Measurements from ENCODE around the gene NDUFV3.
A peak's percentile ranks its signal among the peaks of the same experiment; 100 is the strongest.
"Not testable (repeated sequence)": the region's sequence is repeated elsewhere in the genome, so short reads cannot be mapped to it uniquely, and the experiment has no call there.

NDUFV3 gene

GRCh38 chr21:42936360-42936759 lies 43.3 kb downstream of the NDUFV3 start:
- ATAC-seq (replicated peaks; ENCODE audit: extremely low read depth, poor library complexity, severe bottlenecking); H3K36me3 Mint-ChIP-seq (ENCODE audit: insufficient read depth); H3K9me3 Mint-ChIP-seq; H3K4me3 Mint-ChIP-seq; DNase-seq (ENCODE audit: low spot score in 2 of 2); H3K4me1 Mint-ChIP-seq; H3K27me3 Mint-ChIP-seq; H3K27ac Mint-ChIP-seq (ENCODE audit: low read depth): not testable (repeated sequence)

GRCh38 chr21:42937034-42937940 lies 44.2 kb downstream of the NDUFV3 start:
- DNase-seq (ENCODE audit: low spot score in 2 of 2); H3K4me1 Mint-ChIP-seq; ATAC-seq (replicated peaks; ENCODE audit: extremely low read depth, poor library complexity, severe bottlenecking); H3K9me3 Mint-ChIP-seq; H3K36me3 Mint-ChIP-seq (ENCODE audit: insufficient read depth); H3K27me3 Mint-ChIP-seq; H3K27ac Mint-ChIP-seq (ENCODE audit: low read depth); H3K4me3 Mint-ChIP-seq: not testable (repeated sequence)

GRCh38 chr21:42937960-42938605 lies 45.0 kb downstream of the NDUFV3 start:
- no peak overlapping the region for H3K27ac Mint-ChIP-seq (ENCODE audit: low read depth)
- H3K9me3 Mint-ChIP-seq: no peaks in the 10 kb centered on the region
- DNase-seq (ENCODE audit: low spot score in 2 of 2) (no peak), ATAC-seq (replicated peaks; ENCODE audit: extremely low read depth, poor library complexity, severe bottlenecking) (no peak)
- no peaks in the 10 kb centered on the region for H3K4me1 Mint-ChIP-seq
- H3K36me3 Mint-ChIP-seq (ENCODE audit: insufficient read depth): no peaks in the 10 kb centered on the region
- no peaks in the 10 kb centered on the region for H3K27me3 Mint-ChIP-seq
- H3K4me3 Mint-ChIP-seq: no peak overlapping the region

GRCh38 chr21:42938606-42938995 lies 45.5 kb downstream of the NDUFV3 start:
- ATAC-seq (replicated peaks; ENCODE audit: extremely low read depth, poor library complexity, severe bottlenecking); H3K4me1 Mint-ChIP-seq; H3K27ac Mint-ChIP-seq (ENCODE audit: low read depth); H3K27me3 Mint-ChIP-seq; DNase-seq (ENCODE audit: low spot score in 2 of 2); H3K4me3 Mint-ChIP-seq; H3K9me3 Mint-ChIP-seq; H3K36me3 Mint-ChIP-seq (ENCODE audit: insufficient read depth): not testable (repeated sequence)

GRCh38 chr21:42939582-42940413 lies 46.7 kb downstream of the NDUFV3 start:
- no peak overlapping the region for H3K27ac Mint-ChIP-seq (ENCODE audit: low read depth)
- no peaks in the 10 kb centered on the region for H3K4me1 Mint-ChIP-seq
- H3K36me3 Mint-ChIP-seq (ENCODE audit: insufficient read depth): no peaks in the 10 kb centered on the region
- H3K4me3 Mint-ChIP-seq: no peak overlapping the region
- ATAC-seq (replicated peaks; ENCODE audit: extremely low read depth, poor library complexity, severe bottlenecking) (no peak), DNase-seq (ENCODE audit: low spot score in 2 of 2) (no peak)
- H3K9me3 Mint-ChIP-seq: no peaks in the 10 kb centered on the region
- no peaks in the 10 kb centered on the region for H3K27me3 Mint-ChIP-seq

GRCh38 chr21:42941696-42942085 lies 48.6 kb downstream of the NDUFV3 start:
- no peaks in the 10 kb centered on the region for H3K27me3 Mint-ChIP-seq
- ATAC-seq (replicated peaks; ENCODE audit: extremely low read depth, poor library complexity, severe bottlenecking): no peak

GRCh38 chr21:42942244-42942643 lies 49.1 kb downstream of the NDUFV3 start:
- Mint-ChIP-seq H3K4me1 (no peaks in the 10 kb centered on the region), H3K27ac (ENCODE audit: low read depth) (no peak overlapping the region), H3K36me3 (ENCODE audit: insufficient read depth) (no peaks in the 10 kb centered on the region), H3K27me3 (no peaks in the 10 kb centered on the region), H3K4me3 (no peak overlapping the region), H3K9me3 (no peaks in the 10 kb centered on the region)
- DNase-seq (ENCODE audit: low spot score in 2 of 2): no peak
- ATAC-seq (replicated peaks; ENCODE audit: extremely low read depth, poor library complexity, severe bottlenecking): no peak

More at GRCh38 chr21:42941696-42942085, 48.6 kb downstream of the NDUFV3 start:
- H3K4me1 Mint-ChIP-seq: no peaks in the 10 kb centered on the region
- H3K4me3 Mint-ChIP-seq: no peak overlapping the region
- H3K27ac Mint-ChIP-seq (ENCODE audit: low read depth): no peak overlapping the region
- no peaks in the 10 kb centered on the region for H3K9me3 Mint-ChIP-seq
- no peaks in the 10 kb centered on the region for H3K36me3 Mint-ChIP-seq (ENCODE audit: insufficient read depth)
- DNase-seq (ENCODE audit: low spot score in 2 of 2): no peak

- ATAC-seq (replicated peaks; ENCODE audit: extremely low read depth, poor library complexity, severe bottlenecking); H3K4me1 Mint-ChIP-seq; H3K4me3 Mint-ChIP-seq; H3K36me3 Mint-ChIP-seq (ENCODE audit: insufficient read depth); H3K9me3 Mint-ChIP-seq; DNase-seq (ENCODE audit: low spot score in 2 of 2): not testable (repeated sequence)
- Mint-ChIP-seq H3K27me3 (peaks cover 21% of the 10 kb centered on the region), H3K27ac (ENCODE audit: low read depth) (peak overlapping the region; percentile 53)
These were observed 56.1 kb downstream of the NDUFV3 start for GRCh38 chr21:42949094-42949755.

- not testable (repeated sequence) for H3K36me3 Mint-ChIP-seq (ENCODE audit: insufficient read depth); H3K9me3 Mint-ChIP-seq; DNase-seq (ENCODE audit: low spot score in 2 of 2); H3K4me3 Mint-ChIP-seq; H3K27ac Mint-ChIP-seq (ENCODE audit: low read depth); H3K4me1 Mint-ChIP-seq; ATAC-seq (replicated peaks; ENCODE audit: extremely low read depth, poor library complexity, severe bottlenecking)
- H3K27me3 Mint-ChIP-seq: peaks cover 21% of the 10 kb centered on the region
These were observed 58.1 kb downstream of the NDUFV3 start for GRCh38 chr21:42951193-42951592.

- H3K4me3 Mint-ChIP-seq: no peak overlapping the region
These were observed 63.9 kb downstream of the NDUFV3 start for GRCh38 chr21:42956824-42957630.

GRCh38 chr21:42958122-42958521 lies 65.0 kb downstream of the NDUFV3 start:
- not testable (repeated sequence) for H3K27ac Mint-ChIP-seq (ENCODE audit: low read depth); DNase-seq (ENCODE audit: low spot score in 2 of 2); H3K9me3 Mint-ChIP-seq; H3K27me3 Mint-ChIP-seq; H3K4me3 Mint-ChIP-seq; H3K36me3 Mint-ChIP-seq (ENCODE audit: insufficient read depth); H3K4me1 Mint-ChIP-seq; ATAC-seq (replicated peaks; ENCODE audit: extremely low read depth, poor library complexity, severe bottlenecking)

More at GRCh38 chr21:42956824-42957630, 63.9 kb downstream of the NDUFV3 start:
- Mint-ChIP-seq H3K27me3 (peaks cover 8% of the 10 kb centered on the region), H3K4me1 (peaks cover 6% of the 10 kb centered on the region), H3K27ac (ENCODE audit: low read depth) (no peak overlapping the region), H3K36me3 (ENCODE audit: insufficient read depth) (no peaks in the 10 kb centered on the region), H3K9me3 (no peaks in the 10 kb centered on the region)
- DNase-seq (ENCODE audit: low spot score in 2 of 2): no peak
- peak; percentile 100 for ATAC-seq (replicated peaks; ENCODE audit: extremely low read depth, poor library complexity, severe bottlenecking)

Data from central memory CD8-positive, alpha-beta T cell (primary cell).